PC-3 (cell line): ENCODE results near the gene DST. TPM values are rescaled to one million over a fixed set of nuclear protein-coding genes. Genes with fewer than 3 reads are reported as not detected.

Source experiments
- ATAC-seq: fragments of 200-7000 bp; cut with Tn5 transposase; 2 replicates; pipeline ENCODE4 v1.9.1; 2020; ENCODE audit warnings: mild to moderate bottlenecking, moderate library complexity
- BruUV-seq: library from RNA; stranded (reverse); fragments of 400-500 nt; replicated peaks from 2 replicates; lab custom pipeline; 2021; lab: Mats Ljungman, UMichigan
- CTCF ChIA-PET: fragments of 300-600 bp; sonication (Branson Sonifier 250); formaldehyde crosslinking; loops from one replicate; lab custom pipeline; 2022; ENCODE audit warnings: antibody characterized with exemption; lab: Charles Lee
- POLR2A ChIA-PET: fragments of 300-600 bp; sonication (Branson Sonifier 250); formaldehyde crosslinking; loops from one replicate; lab custom pipeline; 2022; ENCODE audit warnings: antibody characterized with exemption; ENCODE audit not compliant: unreplicated experiment; lab: Charles Lee
- DNase-seq: peaks from one replicate; pipeline ENCODE4 v3.0.0-alpha.2; 2015
- H2AFZ ChIP-seq: fragments of 300-600 bp; sonication (generic); 2 replicates; pipeline ENCODE4 v1.6.0; 2016; ENCODE audit warnings: antibody characterized with exemption, low read length
- H3F3A ChIP-seq: fragments of 300-600 bp; sonication (generic); one replicate; pipeline ENCODE4 v1.6.0; 2017; ENCODE audit warnings: antibody characterized with exemption, low read length, control low read depth, mild to moderate bottlenecking; ENCODE audit not compliant: unreplicated experiment
- H3K27ac ChIP-seq: fragments of 300-600 bp; sonication (generic); 2 replicates; pipeline ENCODE4 v1.5.1; 2016; ENCODE audit warnings: mild to moderate bottlenecking, low read length
- H3K27me3 ChIP-seq: fragments of 300-600 bp; sonication (generic); 2 replicates; pipeline ENCODE4 v1.6.1; 2016; ENCODE audit warnings: low read length, mixed read lengths
- H3K36me3 ChIP-seq: fragments of 300-600 bp; sonication (generic); 2 replicates; pipeline ENCODE4 v1.6.1; 2016; ENCODE audit warnings: low read depth, mixed run types, low read length, mixed read lengths
- H3K4me1 ChIP-seq: fragments of 300-600 bp; sonication (generic); 2 replicates; pipeline ENCODE4 v1.5.1; 2016; ENCODE audit warnings: low read length; ENCODE audit not compliant: insufficient read depth
- H3K4me2 ChIP-seq: fragments of 300-600 bp; sonication (generic); 2 replicates; pipeline ENCODE4 v1.6.0; 2016; ENCODE audit warnings: low read length
- H3K4me3 ChIP-seq: fragments of 300-600 bp; sonication (generic); 2 replicates; pipeline ENCODE4 v1.5.1; 2016; ENCODE audit warnings: mild to moderate bottlenecking, low read length, mixed read lengths
- H3K79me2 ChIP-seq: fragments of 300-600 bp; sonication (generic); 2 replicates; pipeline ENCODE4 v1.6.1; 2017; ENCODE audit warnings: low read length, mixed read lengths
- H3K9ac ChIP-seq: fragments of 300-600 bp; sonication (generic); 2 replicates; pipeline ENCODE4 v1.6.0; 2016; ENCODE audit warnings: mild to moderate bottlenecking, low read length
- H3K9me2 ChIP-seq: fragments of 300-600 bp; sonication (generic); replicated peaks from 2 replicates; pipeline ENCODE4 v1.6.1; 2016; ENCODE audit warnings: mixed run types, low read length, mixed read lengths
- H3K9me3 ChIP-seq: fragments of 300-600 bp; sonication (generic); 2 replicates; pipeline ENCODE4 v1.6.1; 2016; ENCODE audit warnings: low read length, mixed read lengths
- H4K20me1 ChIP-seq: fragments of 300-600 bp; sonication (generic); 2 replicates; pipeline ENCODE4 v1.6.1; 2016; ENCODE audit warnings: low read length, mixed read lengths
- EZH2 ChIP-seq: fragments of 300-600 bp; sonication (generic); IDR thresholded peaks from one replicate; pipeline ENCODE4 v1.6.1; 2017; ENCODE audit warnings: antibody characterized with exemption, mild to moderate bottlenecking, low read length; ENCODE audit not compliant: unreplicated experiment
- EZH2phosphoT487 ChIP-seq: fragments of 300-600 bp; sonication (generic); IDR thresholded peaks from 2 replicates; pipeline ENCODE4 v1.6.1; 2018; ENCODE audit warnings: mild to moderate bottlenecking, antibody characterized with exemption, low read length, borderline replicate concordance
- intact Hi-C: fragments of 100-400 bp; cut with micrococcal nuclease; formaldehyde crosslinking; loops from 2 replicates; pipeline ENCODE4 v1.9.0; 2023
- total RNA-seq: library from RNA; depleted of rRNA; stranded (reverse); fragments of >200 nt; gene quantifications from 2 replicates; pipeline ENCODE4 v1.2.3, GENCODE V29; 2014
- TF ChIP-seq, protein P1 (sequence below): fragments of 300-600 bp; sonication (generic); conservative IDR thresholded peaks from 2 replicates; pipeline ENCODE4 v1.5.1; 2017; ENCODE audit warnings: antibody characterized with exemption, low read depth, mild to moderate bottlenecking, low read length

The DST gene
- total RNA-seq, 1 experiment from 2014 or later: 81.5 TPM

- Histone ChIP-seq H2AFZ (no peak overlapping the region), H3K27me3 (no peaks in the 10 kb centered on the region), H3K4me2 (no peak overlapping the region), H3K79me2 (no peaks in the 10 kb centered on the region), H3K9ac (no peak overlapping the region), H3K4me3 (no peak overlapping the region), H3F3A (no peaks in the 10 kb centered on the region), H4K20me1 (no peaks in the 10 kb centered on the region), H3K36me3 (peaks cover 12% of the 10 kb centered on the region; the same call in 1 of the 2 replicates), H3K27ac (no peak overlapping the region), H3K9me2 (no peaks in the 10 kb centered on the region), H3K4me1 (peaks cover 12% of the 10 kb centered on the region), H3K9me3 (no peaks in the 10 kb centered on the region)
- TF ChIP-seq EZH2phosphoT487 (no peak), EZH2 (no peak)
- TF ChIP-seq, protein P1, sequence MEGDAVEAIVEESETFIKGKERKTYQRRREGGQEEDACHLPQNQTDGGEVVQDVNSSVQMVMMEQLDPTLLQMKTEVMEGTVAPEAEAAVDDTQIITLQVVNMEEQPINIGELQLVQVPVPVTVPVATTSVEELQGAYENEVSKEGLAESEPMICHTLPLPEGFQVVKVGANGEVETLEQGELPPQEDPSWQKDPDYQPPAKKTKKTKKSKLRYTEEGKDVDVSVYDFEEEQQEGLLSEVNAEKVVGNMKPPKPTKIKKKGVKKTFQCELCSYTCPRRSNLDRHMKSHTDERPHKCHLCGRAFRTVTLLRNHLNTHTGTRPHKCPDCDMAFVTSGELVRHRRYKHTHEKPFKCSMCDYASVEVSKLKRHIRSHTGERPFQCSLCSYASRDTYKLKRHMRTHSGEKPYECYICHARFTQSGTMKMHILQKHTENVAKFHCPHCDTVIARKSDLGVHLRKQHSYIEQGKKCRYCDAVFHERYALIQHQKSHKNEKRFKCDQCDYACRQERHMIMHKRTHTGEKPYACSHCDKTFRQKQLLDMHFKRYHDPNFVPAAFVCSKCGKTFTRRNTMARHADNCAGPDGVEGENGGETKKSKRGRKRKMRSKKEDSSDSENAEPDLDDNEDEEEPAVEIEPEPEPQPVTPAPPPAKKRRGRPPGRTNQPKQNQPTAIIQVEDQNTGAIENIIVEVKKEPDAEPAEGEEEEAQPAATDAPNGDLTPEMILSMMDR: no peak
- no peak for ATAC-seq
- intact Hi-C loops: loop anchor here (5.0 kb wide), 1 partner anchor 35 kb away; no protein-coding TSS in a partner anchor
- POLR2A ChIA-PET: no interaction called here
- CTCF ChIA-PET: no interaction called here
- no TSS peak for BruUV-seq
- DNase-seq: no peak
These were observed 85.7 kb downstream of the DST start for GRCh38 chr6:56556751-56557540.

DNA sequence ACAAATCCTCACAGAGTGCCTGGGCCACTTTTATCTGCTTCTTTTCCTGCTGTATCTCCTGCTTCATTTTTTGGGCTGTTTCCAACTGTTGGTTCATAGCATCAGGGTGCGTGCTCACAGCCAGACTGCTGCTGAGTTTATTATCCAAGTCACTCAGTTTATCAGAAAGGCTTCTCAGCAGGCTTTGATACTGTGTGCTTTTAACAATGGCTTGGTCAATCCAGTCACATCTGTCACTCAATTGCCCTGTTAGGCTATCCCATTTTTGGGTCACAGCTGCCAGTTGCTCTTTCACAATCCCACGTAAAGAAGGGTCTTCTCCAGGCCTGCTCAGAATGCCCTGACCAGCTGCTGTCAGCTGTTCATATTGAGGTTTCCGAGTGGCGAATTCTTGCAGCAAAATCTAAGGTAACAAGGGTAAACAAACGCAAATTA, 87.2 kb downstream of the DST start:
- no peaks in the 10 kb centered on the region for H3F3A ChIP-seq
- no peak overlapping the region for H3K27ac ChIP-seq
- POLR2A ChIA-PET: no interaction called here
- no peaks in the 10 kb centered on the region for H3K9me2 ChIP-seq
- H3K4me1 ChIP-seq: peaks cover 16% of the 10 kb centered on the region
- H3K4me3 ChIP-seq: no peak overlapping the region
- peaks cover 9% of the 10 kb centered on the region; the same call in 1 of the 2 replicates for H3K36me3 ChIP-seq
- ATAC-seq (no peak), DNase-seq (no peak)
- H3K9me3 ChIP-seq: no peaks in the 10 kb centered on the region
- BruUV-seq: no TSS peak
- no peak overlapping the region for H3K4me2 ChIP-seq
- H3K9ac ChIP-seq: no peak overlapping the region
- no peak overlapping the region for H2AFZ ChIP-seq
- intact Hi-C loops: loop anchor here (5.0 kb wide), 1 partner anchor 37 kb away; no protein-coding TSS in a partner anchor
- no peaks in the 10 kb centered on the region for H3K27me3 ChIP-seq
- TF ChIP-seq EZH2phosphoT487: no peak
- TF ChIP-seq EZH2: no peak
- TF ChIP-seq, protein P1: no peak
- H3K79me2 ChIP-seq: no peaks in the 10 kb centered on the region
- H4K20me1 ChIP-seq: 0 out of 2 replicates have a peak, but pooled peaks cover 3% of the 10 kb centered on the region
- CTCF ChIA-PET: no interaction called here
